Measurements from ENCODE around the gene ADAM19.

- TF ChIP-seq POLR2A (IDR thresholded peaks at IDR 0.05) = no peak
- TF ChIP-seq CTCF (IDR thresholded peaks at IDR 0.05) = no peak
- TF ChIP-seq POLR2AphosphoS5 (IDR thresholded peaks at IDR 0.05) = no peak
These were observed 16.9 kb downstream of the ADAM19 start for GRCh38 chr5:157558681-157559080.
